Measurements from ENCODE around the gene MAPK12.

DNA sequence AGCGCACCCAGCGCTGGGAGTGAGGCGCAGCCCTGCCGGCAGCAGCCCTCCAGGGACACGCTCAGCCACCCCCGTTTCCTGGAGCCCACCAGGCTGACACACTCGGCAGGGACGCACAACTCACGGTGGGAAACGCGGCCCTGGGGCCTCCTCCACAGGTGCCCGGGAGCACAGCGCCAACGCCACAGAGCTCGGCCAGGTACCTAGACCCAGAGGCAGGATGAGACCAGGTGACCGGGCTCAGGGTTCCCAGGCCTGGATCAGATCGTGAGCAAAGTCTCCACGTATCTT is 34.7 kb downstream of the MAPK12 start:
- no peak for TF ChIP-seq CTCF (IDR thresholded peaks at IDR 0.05; ENCODE audit: control extremely low read depth in 1 of 3, insufficient read depth in 1 of 3, low read depth in 1 of 3, low read length in 3 of 3)
- TF ChIP-seq POLR2AphosphoS5 (IDR thresholded peaks at IDR 0.05; ENCODE audit: low read depth, low read length): no peak
- TF ChIP-seq SIX5 (IDR thresholded peaks at IDR 0.05; ENCODE audit: low read depth, low read length): no peak
- no peak for TF ChIP-seq HDAC6 (IDR thresholded peaks at IDR 0.05; ENCODE audit: low read depth, low read length)
- TF ChIP-seq RFX5 (IDR thresholded peaks at IDR 0.05; ENCODE audit: borderline replicate concordance, low read depth, low read length): no peak
- TF ChIP-seq, protein P1, sequence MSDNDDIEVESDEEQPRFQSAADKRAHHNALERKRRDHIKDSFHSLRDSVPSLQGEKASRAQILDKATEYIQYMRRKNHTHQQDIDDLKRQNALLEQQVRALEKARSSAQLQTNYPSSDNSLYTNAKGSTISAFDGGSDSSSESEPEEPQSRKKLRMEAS (IDR thresholded peaks at IDR 0.05): no peak
- TF ChIP-seq GABPA (IDR thresholded peaks at IDR 0.05; ENCODE audit: borderline replicate concordance, insufficient read depth, low read length): no peak
- no peak for TF ChIP-seq CREB1 (IDR thresholded peaks at IDR 0.05)
- TF ChIP-seq, protein P2, sequence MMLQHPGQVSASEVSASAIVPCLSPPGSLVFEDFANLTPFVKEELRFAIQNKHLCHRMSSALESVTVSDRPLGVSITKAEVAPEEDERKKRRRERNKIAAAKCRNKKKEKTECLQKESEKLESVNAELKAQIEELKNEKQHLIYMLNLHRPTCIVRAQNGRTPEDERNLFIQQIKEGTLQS (IDR thresholded peaks at IDR 0.05; ENCODE audit: insufficient read depth, low read depth, low read length): no peak
- no peak for TF ChIP-seq NRF1 (IDR thresholded peaks at IDR 0.05; ENCODE audit: low read depth, low read length)
- no peak for TF ChIP-seq RBBP5 (IDR thresholded peaks at IDR 0.05; ENCODE audit: borderline replicate concordance, low read depth, low read length)
- TF ChIP-seq CHD1 (IDR thresholded peaks at IDR 0.05; ENCODE audit: low read depth, low read length): no peak

Data from H1 (cell line).